ENCODE measurements around the gene DENND1A. TPM values are rescaled to one million over a fixed set of nuclear protein-coding genes. Genes with fewer than 3 reads are reported as not detected.

The DENND1A gene
- polyA plus RNA-seq, 2 of the 4 experiments (the other 2 are of a cell fraction), result 15.1 to 21.9 TPM

- H3K4me2 ChIP-seq, result no peak overlapping the region
- H3K27ac ChIP-seq, result no peak overlapping the region
- no peak overlapping the region for H3K4me3 ChIP-seq
- CTCF ChIA-PET, result interaction anchor here (0.6 to 1.6 kb wide), 2 partner anchors 20 to 292 kb away, joined by 3 read pairs; no protein-coding TSS in a partner anchor
- no peaks in the 10 kb centered on the region for H3K9me3 ChIP-seq
- no peak for FAIRE-seq
- WGBS (ENCODE audit: missing lambda C conversion rate), result 94% methylated on average over 3 of the region's 3 CpGs
- no peak for TF ChIP-seq KDM1A (IDR thresholded peaks at IDR 0.05; ENCODE audit: low read depth)
- no peak for TF ChIP-seq HES2 (IDR thresholded peaks at IDR 0.05)
- TF ChIP-seq MAZ (IDR thresholded peaks at IDR 0.05; ENCODE audit: borderline replicate concordance, low read depth, low read length), result no peak
- no peak for TF ChIP-seq FOSB (CRISPR knock-in tag; IDR thresholded peaks at IDR 0.05)
- TF ChIP-seq SREBF2 (IDR thresholded peaks at IDR 0.05), result no peak
- no peak for TF ChIP-seq MAFK (IDR thresholded peaks at IDR 0.05; ENCODE audit: partially characterized antibody)
- no peak for TF ChIP-seq HOXB5 (CRISPR knock-in tag; IDR thresholded peaks at IDR 0.05)
- no peak for TF ChIP-seq BHLHE40 (IDR thresholded peaks at IDR 0.05; ENCODE audit: low read depth, low read length)
- no peak for TF ChIP-seq MAX (IDR thresholded peaks at IDR 0.05)
- no peak for TF ChIP-seq HEYL (CRISPR knock-in tag; IDR thresholded peaks at IDR 0.05)
- TF ChIP-seq ESRRA (IDR thresholded peaks at IDR 0.05; ENCODE audit: borderline replicate concordance, low read length), result no peak
- no peak for TF ChIP-seq HOXA7 (CRISPR knock-in tag; IDR thresholded peaks at IDR 0.05)
- no peak for TF ChIP-seq PHF8 (IDR thresholded peaks at IDR 0.05; ENCODE audit: borderline replicate concordance, low read depth)
- no peak for TF ChIP-seq RAD21 (conservative IDR thresholded peaks at IDR 0.05 in 1 of 2, IDR thresholded peaks at IDR 0.05 in 1 of 2)
- TF ChIP-seq, protein P1, sequence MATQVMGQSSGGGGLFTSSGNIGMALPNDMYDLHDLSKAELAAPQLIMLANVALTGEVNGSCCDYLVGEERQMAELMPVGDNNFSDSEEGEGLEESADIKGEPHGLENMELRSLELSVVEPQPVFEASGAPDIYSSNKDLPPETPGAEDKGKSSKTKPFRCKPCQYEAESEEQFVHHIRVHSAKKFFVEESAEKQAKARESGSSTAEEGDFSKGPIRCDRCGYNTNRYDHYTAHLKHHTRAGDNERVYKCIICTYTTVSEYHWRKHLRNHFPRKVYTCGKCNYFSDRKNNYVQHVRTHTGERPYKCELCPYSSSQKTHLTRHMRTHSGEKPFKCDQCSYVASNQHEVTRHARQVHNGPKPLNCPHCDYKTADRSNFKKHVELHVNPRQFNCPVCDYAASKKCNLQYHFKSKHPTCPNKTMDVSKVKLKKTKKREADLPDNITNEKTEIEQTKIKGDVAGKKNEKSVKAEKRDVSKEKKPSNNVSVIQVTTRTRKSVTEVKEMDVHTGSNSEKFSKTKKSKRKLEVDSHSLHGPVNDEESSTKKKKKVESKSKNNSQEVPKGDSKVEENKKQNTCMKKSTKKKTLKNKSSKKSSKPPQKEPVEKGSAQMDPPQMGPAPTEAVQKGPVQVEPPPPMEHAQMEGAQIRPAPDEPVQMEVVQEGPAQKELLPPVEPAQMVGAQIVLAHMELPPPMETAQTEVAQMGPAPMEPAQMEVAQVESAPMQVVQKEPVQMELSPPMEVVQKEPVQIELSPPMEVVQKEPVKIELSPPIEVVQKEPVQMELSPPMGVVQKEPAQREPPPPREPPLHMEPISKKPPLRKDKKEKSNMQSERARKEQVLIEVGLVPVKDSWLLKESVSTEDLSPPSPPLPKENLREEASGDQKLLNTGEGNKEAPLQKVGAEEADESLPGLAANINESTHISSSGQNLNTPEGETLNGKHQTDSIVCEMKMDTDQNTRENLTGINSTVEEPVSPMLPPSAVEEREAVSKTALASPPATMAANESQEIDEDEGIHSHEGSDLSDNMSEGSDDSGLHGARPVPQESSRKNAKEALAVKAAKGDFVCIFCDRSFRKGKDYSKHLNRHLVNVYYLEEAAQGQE (IDR thresholded peaks at IDR 0.05), result no peak
- TF ChIP-seq RCOR1 (IDR thresholded peaks at IDR 0.05; ENCODE audit: low read depth, low read length), result no peak
- ATAC-seq, result no peak
- no peaks in the 10 kb centered on the region for H3K4me1 ChIP-seq
- POLR2A ChIA-PET, result no interaction called here
- DNase-seq (ENCODE audit: low read depth in 1 of 2, low spot score in 1 of 2), result no peak
Observed at GRCh38 chr9:123631862-123632261, 298.1 kb downstream of the DENND1A start.

DNA sequence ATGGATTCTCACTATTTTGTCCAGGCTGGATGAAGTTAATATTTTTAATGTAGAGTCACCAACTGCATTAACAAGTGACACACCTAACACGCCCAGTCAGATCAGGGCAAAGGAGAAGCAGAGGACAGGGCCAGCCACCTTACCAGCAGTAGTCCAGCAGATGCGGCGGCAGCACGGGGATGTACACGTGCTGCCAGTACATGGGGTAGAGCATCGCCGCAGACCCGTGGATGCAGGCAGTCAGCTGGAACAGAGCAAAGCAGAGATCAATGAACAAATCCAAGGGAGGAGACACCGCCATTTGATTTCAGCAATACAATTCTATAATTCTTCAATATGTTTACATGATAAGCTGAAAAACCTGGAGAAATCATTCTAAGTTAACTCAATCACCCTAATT, 299.7 kb downstream of the DENND1A start:
- no peak overlapping the region for H3K27ac ChIP-seq
- no peak overlapping the region for H3K4me3 ChIP-seq
- H3K9me3 ChIP-seq, result no peaks in the 10 kb centered on the region
- CTCF ChIA-PET, result interaction anchor here (0.6 to 1.1 kb wide), 3 partner anchors 32 to 411 kb away, joined by 3 read pairs; no protein-coding TSS in a partner anchor
- no peak for ATAC-seq
- TF ChIP-seq ZFP36 (IDR thresholded peaks at IDR 0.05; ENCODE audit: borderline replicate concordance, partially characterized antibody), result no peak
- no peak for TF ChIP-seq TFCP2L1 (CRISPR knock-in tag; IDR thresholded peaks at IDR 0.05)
- TF ChIP-seq NR3C1 (IDR thresholded peaks at IDR 0.05), result no peak
- no peak for TF ChIP-seq ATOH8 (CRISPR knock-in tag; IDR thresholded peaks at IDR 0.05; ENCODE audit: low read depth)
- TF ChIP-seq BHLHE40 (IDR thresholded peaks at IDR 0.05; ENCODE audit: low read depth, low read length), result no peak
- no peak for TF ChIP-seq NPAS2 (CRISPR knock-in tag; IDR thresholded peaks at IDR 0.05; ENCODE audit: borderline replicate concordance)
- TF ChIP-seq, protein P2, sequence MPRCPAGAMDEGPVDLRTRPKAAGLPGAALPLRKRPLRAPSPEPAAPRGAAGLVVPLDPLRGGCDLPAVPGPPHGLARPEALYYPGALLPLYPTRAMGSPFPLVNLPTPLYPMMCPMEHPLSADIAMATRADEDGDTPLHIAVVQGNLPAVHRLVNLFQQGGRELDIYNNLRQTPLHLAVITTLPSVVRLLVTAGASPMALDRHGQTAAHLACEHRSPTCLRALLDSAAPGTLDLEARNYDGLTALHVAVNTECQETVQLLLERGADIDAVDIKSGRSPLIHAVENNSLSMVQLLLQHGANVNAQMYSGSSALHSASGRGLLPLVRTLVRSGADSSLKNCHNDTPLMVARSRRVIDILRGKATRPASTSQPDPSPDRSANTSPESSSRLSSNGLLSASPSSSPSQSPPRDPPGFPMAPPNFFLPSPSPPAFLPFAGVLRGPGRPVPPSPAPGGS (IDR thresholded peaks at IDR 0.05), result no peak
- TF ChIP-seq FOSB (CRISPR knock-in tag; IDR thresholded peaks at IDR 0.05), result no peak
- TF ChIP-seq MAX (IDR thresholded peaks at IDR 0.05), result no peak
- no peak for TF ChIP-seq EHMT2 (IDR thresholded peaks at IDR 0.05; ENCODE audit: low read depth)
- no peak for TF ChIP-seq CTCF (IDR thresholded peaks at IDR 0.05)
- TF ChIP-seq RNF2 (IDR thresholded peaks at IDR 0.05; ENCODE audit: borderline replicate concordance, low read depth), result no peak
- no peak for DNase-seq (ENCODE audit: low read depth in 1 of 2, low spot score in 1 of 2)
- no peak for FAIRE-seq
- 89% methylated on average over 9 of the region's 9 CpGs for WGBS (ENCODE audit: missing lambda C conversion rate)
- no peaks in the 10 kb centered on the region for H3K4me1 ChIP-seq
- no peak overlapping the region for H3K4me2 ChIP-seq
- POLR2A ChIA-PET, result no interaction called here
